Panc1 (cell line): Measurements from ENCODE around the gene AGAP1. TPM values are rescaled to one million over a fixed set of nuclear protein-coding genes. Genes with fewer than 3 reads are reported as not detected.

Source experiments
- ATAC-seq: fragments of 200-7000 bp; cut with Tn5 transposase; 2 replicates; pipeline ENCODE4 v1.9.1; 2020; ENCODE audit warnings: mild to moderate bottlenecking, moderate library complexity
- BruUV-seq: library from RNA; stranded (reverse); fragments of 400-500 nt; replicated peaks from 2 replicates; lab custom pipeline; 2021; lab: Mats Ljungman, UMichigan
- CTCF ChIA-PET: fragments of 300-600 bp; sonication (Branson Sonifier 250); formaldehyde crosslinking; loops from one replicate; lab custom pipeline; 2022; ENCODE audit warnings: antibody characterized with exemption; lab: Charles Lee
- POLR2A ChIA-PET: fragments of 300-600 bp; sonication (Branson Sonifier 250); formaldehyde crosslinking; loops from one replicate; lab custom pipeline; 2022; ENCODE audit warnings: antibody characterized with exemption; lab: Charles Lee
- DNase-seq: peaks from one replicate; pipeline ENCODE4 v3.0.0-alpha.2; 2010; ENCODE audit warnings: low read depth, low spot score
- H3K27ac ChIP-seq: 2 replicates; pipeline ENCODE4 v1.5.1; 2011; ENCODE audit warnings: mild to moderate bottlenecking, low read length, inconsistent platforms
- H3K27me3 ChIP-seq: fragments of 200-500 bp; sonication (Bioruptor generic); 2 replicates; pipeline ENCODE4 v1.6.0; 2014; ENCODE audit warnings: low read length, inconsistent platforms; ENCODE audit not compliant: control insufficient read depth, insufficient read depth
- H3K36me3 ChIP-seq: fragments of 200-500 bp; sonication (Bioruptor generic); 2 replicates; pipeline ENCODE4 v1.5.1; 2014; ENCODE audit warnings: inconsistent platforms, mild to moderate bottlenecking, low read length, moderate library complexity; ENCODE audit not compliant: control insufficient read depth, insufficient read depth
- H3K4me1 ChIP-seq: 2 replicates; pipeline ENCODE4 v1.5.1; 2011; ENCODE audit warnings: inconsistent platforms, mild to moderate bottlenecking, low read length, moderate library complexity; ENCODE audit not compliant: control insufficient read depth, insufficient read depth
- H3K4me3 ChIP-seq, 2 experiments: 2 replicates each; pipeline ENCODE4 v1.5.1; 2011 to 2012; ENCODE audit warnings: low read depth in 2 of 2, low read length in 2 of 2, mild to moderate bottlenecking in 2 of 2, inconsistent platforms in 1 of 2, moderate library complexity in 1 of 2
- H3K9me3 ChIP-seq: fragments of 200-500 bp; sonication (Bioruptor generic); 2 replicates; pipeline ENCODE4 v1.5.1; 2014; ENCODE audit warnings: low read depth, mild to moderate bottlenecking, inconsistent platforms, low read length, moderate library complexity; ENCODE audit not compliant: control insufficient read depth, insufficient read depth
- CTCF ChIP-seq: fragments of 450-650 bp; IDR thresholded peaks from 2 replicates; pipeline ENCODE4 v1.5.1; 2017; ENCODE audit warnings: mild to moderate bottlenecking
- POLR2AphosphoS5 ChIP-seq: IDR thresholded peaks from 2 replicates; pipeline ENCODE4 v1.6.1; 2012; ENCODE audit warnings: mild to moderate bottlenecking, low read depth, low read length, moderate library complexity
- REST ChIP-seq, 2 experiments: IDR thresholded peaks; 2 replicates each; pipeline ENCODE4 v1.6.1; 2011 to 2012; ENCODE audit warnings: low read depth in 2 of 2, control low read depth in 1 of 2, low read length in 1 of 2, mild to moderate bottlenecking in 1 of 2, moderate library complexity in 1 of 2; ENCODE audit not compliant: insufficient read depth in 1 of 2
- SIN3A ChIP-seq: IDR thresholded peaks from 2 replicates; pipeline ENCODE4 v1.6.1; 2012; ENCODE audit warnings: low read depth, mild to moderate bottlenecking, low read length, moderate library complexity, borderline replicate concordance; ENCODE audit not compliant: insufficient read depth
- TCF7L2 ChIP-seq: IDR thresholded peaks from 2 replicates; pipeline ENCODE4 v1.6.1; 2011; ENCODE audit warnings: mild to moderate bottlenecking, low read depth, low read length, inconsistent platforms
- in situ Hi-C: cut with HindIII; loops from 2 replicates; pipeline ENCODE4 v1.10.0; 2016; ENCODE audit warnings: low sequenced_read_pairs, low pct_unique_long_range_greater_than_20kb
- intact Hi-C: fragments of 100-400 bp; cut with micrococcal nuclease; formaldehyde crosslinking; loops from one replicate; pipeline ENCODE4 v1.10.0; 2022; ENCODE audit not compliant: unreplicated experiment
- total RNA-seq: library from RNA; stranded (reverse); gene quantifications from one replicate; pipeline ENCODE4 v1.2.1, GENCODE V29; 2021; ENCODE audit not compliant: unreplicated experiment

AGAP1 gene
- total RNA-seq, 1 experiment from 2014 or later, result 38.9 TPM

- in situ Hi-C loops (no loop called here), intact Hi-C loops (no loop called here)
- POLR2A ChIA-PET, result no interaction called here
- TF ChIP-seq POLR2AphosphoS5, result no peak
- TF ChIP-seq TCF7L2, result no peak
- no peak for TF ChIP-seq CTCF
- no peak for TF ChIP-seq REST (IDR thresholded peaks at IDR 0.05; ENCODE audit: insufficient read depth in 1 of 2, low read depth in 2 of 2, low read length in 1 of 2)
- TF ChIP-seq SIN3A, result no peak
- H3K27me3 ChIP-seq, result no peaks in the 10 kb centered on the region
- ATAC-seq, result no peak
- DNase-seq, result no peak
- CTCF ChIA-PET, result no interaction called here
- no peaks in the 10 kb centered on the region for H3K9me3 ChIP-seq
- BruUV-seq, result no TSS peak
- no peaks in the 10 kb centered on the region for H3K4me1 ChIP-seq
- H3K4me3 ChIP-seq, result no peak overlapping the region
- H3K27ac ChIP-seq, result no peak overlapping the region
- no peaks in the 10 kb centered on the region for H3K36me3 ChIP-seq
Observed at GRCh38 chr2:235773188-235773928, 279.5 kb downstream of the AGAP1 start.

GRCh38 chr2:235774153-235774870 is 280.5 kb downstream of the AGAP1 start:
- no peaks in the 10 kb centered on the region for H3K27me3 ChIP-seq
- CTCF ChIA-PET, result no interaction called here
- DNase-seq (no peak), ATAC-seq (no peak)
- in situ Hi-C loops (no loop called here), intact Hi-C loops (no loop called here)
- H3K36me3 ChIP-seq, result no peaks in the 10 kb centered on the region
- TF ChIP-seq SIN3A (no peak), CTCF (no peak), REST (IDR thresholded peaks at IDR 0.05; ENCODE audit: insufficient read depth in 1 of 2, low read depth in 2 of 2, low read length in 1 of 2) (no peak), POLR2AphosphoS5 (no peak), TCF7L2 (no peak)
- POLR2A ChIA-PET, result no interaction called here
- H3K4me3 ChIP-seq, result no peak overlapping the region
- no TSS peak for BruUV-seq
- no peak overlapping the region for H3K27ac ChIP-seq
- no peaks in the 10 kb centered on the region for H3K4me1 ChIP-seq
- no peaks in the 10 kb centered on the region for H3K9me3 ChIP-seq
